Omental fat pad (tissue), 4 donors: ENCODE measurements around the gene TAOK1. TPM values are rescaled to one million over a fixed set of nuclear protein-coding genes. Genes with fewer than 3 reads are reported as not detected.

ENCODE experiments used
- ATAC-seq: fragments of 150-250 bp; one replicate; pipeline ENCODE4 v1.9.1; 2016; ENCODE audit warnings: mild to moderate bottlenecking, moderate library complexity; ENCODE audit not compliant: low FRiP score
- DNase-seq: peaks from one replicate; pipeline ENCODE4 v3.0.0-alpha.2; 2019; ENCODE audit warnings: low spot score
- CTCF ChIP-seq, 3 donors: fragments of 450-650 bp; IDR thresholded peaks; one replicate each; pipeline ENCODE4 v1.5.1; 2016 to 2017; ENCODE audit warnings: antibody characterized with exemption in 3 of 3, mild to moderate bottlenecking in 3 of 3, moderate library complexity in 2 of 3
- total RNA-seq, 4 donors: library from RNA; depleted of rRNA; stranded (reverse); fragments of >200 nt; gene quantifications; one replicate each; pipeline ENCODE4 v1.1.0, GENCODE V29; 2016

Gene TAOK1
- total RNA-seq, 4 donors from 2014 or later: 60.3 to 84.2 (median 64.3) TPM

- DNase-seq (no peak), ATAC-seq (no peak)
- TF ChIP-seq CTCF (IDR thresholded peaks at IDR 0.05): no peak
Measured at GRCh38 chr17:29582772-29583171, 192.6 kb downstream of the TAOK1 start.

DNA sequence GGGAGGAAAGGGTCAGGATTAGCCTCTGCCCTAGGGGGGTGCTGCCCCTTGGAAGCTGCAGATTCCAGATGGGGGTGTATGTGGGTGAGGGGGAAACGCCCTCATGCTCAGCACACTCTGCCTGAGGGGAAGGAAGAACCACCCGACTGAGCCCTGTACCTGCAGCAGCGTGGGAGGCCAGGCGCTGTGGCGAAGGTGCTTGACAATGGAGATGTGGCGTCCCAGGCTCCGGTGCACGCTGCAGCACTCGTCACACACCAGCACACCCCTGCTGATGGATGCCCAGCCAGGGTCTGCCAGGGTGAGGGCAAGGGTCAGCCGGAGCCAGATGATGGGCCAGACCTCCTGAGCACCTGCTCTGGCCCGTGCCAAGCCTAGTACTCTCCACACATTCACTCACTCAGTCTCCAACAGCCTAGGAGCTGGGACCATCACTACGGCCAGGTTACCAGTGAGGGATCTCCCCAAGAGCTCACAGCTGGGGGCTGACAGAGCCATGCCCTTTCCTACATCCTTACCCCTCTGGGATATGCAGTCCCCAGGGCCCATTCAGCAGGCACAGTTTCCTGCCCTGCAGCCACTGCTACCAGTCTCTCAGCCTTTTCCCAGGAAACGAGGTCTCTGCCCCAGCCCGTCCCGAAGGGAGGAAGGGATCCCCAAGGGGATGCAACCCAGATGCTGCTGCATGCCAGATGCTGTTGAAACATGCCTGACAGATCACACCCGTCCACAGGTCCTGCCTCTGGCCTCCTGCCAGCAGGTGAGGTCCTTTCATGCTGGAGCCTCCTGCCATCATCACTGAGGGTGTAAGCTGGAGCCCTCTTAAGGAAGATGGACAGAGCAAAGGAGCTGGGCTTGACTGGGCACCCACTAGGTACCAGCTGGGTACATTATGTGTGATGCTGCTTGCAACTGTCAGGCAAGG lies 193.4 kb downstream of the TAOK1 start:
- no peak for DNase-seq
- no peak for TF ChIP-seq CTCF (IDR thresholded peaks at IDR 0.05)
- ATAC-seq: no peak

GRCh38 chr17:29584452-29585079 lies 194.4 kb downstream of the TAOK1 start:
- ATAC-seq (no peak), DNase-seq (no peak)
- no peak for TF ChIP-seq CTCF (IDR thresholded peaks at IDR 0.05)

DNA sequence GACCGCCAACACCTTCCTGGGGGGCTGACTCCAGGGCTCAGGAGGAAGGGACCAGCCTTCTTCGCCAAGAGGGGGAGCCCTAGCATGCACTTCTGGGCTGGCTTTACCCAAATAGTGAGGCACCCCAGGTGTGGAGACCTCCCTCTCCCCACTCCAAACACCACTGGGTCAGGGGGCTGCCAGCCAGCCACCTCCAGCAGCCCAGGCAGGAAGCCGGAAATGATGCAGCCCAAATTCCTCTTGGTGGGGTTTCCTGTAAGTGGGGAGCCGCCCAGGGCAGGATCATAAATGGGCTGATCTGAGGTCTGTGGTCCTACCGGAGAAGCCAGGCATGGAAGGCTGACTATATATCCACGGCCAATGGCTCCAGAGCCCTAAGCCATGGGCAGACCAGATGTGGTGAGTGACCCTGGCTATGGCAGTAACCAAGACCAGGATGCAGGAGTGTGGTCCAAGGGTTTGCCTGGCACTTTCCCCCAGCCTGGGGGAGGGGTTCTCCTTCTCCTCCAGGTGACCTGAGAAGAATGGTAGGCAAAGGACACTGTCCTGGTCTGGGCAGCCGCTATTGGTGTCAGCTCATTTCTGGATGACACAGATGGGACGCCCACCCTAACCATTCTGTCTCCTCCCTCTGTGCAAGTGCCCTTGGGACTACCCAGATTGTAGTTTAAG lies 195.1 kb downstream of the TAOK1 start:
- TF ChIP-seq CTCF (IDR thresholded peaks at IDR 0.05): no peak
- no peak for ATAC-seq
- DNase-seq: no peak

DNA sequence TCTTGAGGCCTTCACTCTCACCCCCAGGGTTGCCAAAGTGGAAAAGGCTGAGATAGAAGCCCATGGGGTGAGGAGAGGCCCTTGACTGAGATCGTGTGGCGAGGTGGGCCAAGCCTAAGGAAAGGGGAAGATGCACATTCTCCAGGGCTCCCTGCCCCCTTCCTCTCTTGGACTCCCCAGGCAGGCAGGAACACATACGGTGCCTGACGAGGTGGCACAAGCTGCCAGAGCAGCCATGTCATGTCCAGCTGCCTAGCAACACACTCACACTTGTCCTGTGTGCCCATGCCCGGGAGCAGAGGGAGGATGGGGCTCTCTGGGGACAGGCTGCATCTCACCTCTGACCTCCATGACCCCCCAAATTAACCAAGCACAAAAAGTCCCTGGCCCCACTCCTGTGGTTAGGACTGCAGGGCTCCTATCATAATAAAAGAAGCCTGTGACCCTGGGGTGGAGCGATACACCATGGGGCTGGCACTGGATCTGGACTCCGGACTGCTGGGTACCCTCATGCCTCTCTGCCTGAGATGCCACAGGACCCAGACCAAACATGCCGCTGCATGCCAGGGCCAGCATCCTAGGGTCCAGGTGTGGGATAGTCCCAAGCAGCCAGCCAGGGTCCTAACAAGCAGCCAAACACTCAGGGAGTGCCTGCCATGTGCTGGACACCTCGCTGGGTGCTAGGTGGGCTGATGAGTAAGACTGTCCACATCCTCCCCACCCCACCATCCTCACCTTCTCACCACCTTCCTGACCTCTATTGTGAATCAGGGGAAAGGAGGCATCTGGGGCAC lies 196.7 kb downstream of the TAOK1 start:
- no peak for ATAC-seq
- TF ChIP-seq CTCF (IDR thresholded peaks at IDR 0.05): no peak
- DNase-seq: no peak

- TF ChIP-seq CTCF (IDR thresholded peaks at IDR 0.05): no peak
- DNase-seq (no peak), ATAC-seq (no peak)
Measured at GRCh38 chr17:29587591-29587990, 197.4 kb downstream of the TAOK1 start.
